Choroid plexus epithelial cell (primary cell): ENCODE results near the gene GOLGA7B.

Experiments
- DNase-seq: peaks from one replicate; pipeline ENCODE4 v3.0.0-alpha.2; 2010; ENCODE audit warnings: low read depth
- H3K4me3 ChIP-seq: 2 replicates; pipeline ENCODE4 v1.5.1; 2011; ENCODE audit warnings: low read depth, mild to moderate bottlenecking, control low read depth, low read length, moderate library complexity
- TF ChIP-seq, protein P1 (sequence below): conservative IDR thresholded peaks from 2 replicates; pipeline ENCODE4 v1.5.1; 2011; ENCODE audit warnings: low read depth, mild to moderate bottlenecking, control low read depth, inconsistent platforms, low read length, moderate library complexity

Gene GOLGA7B

GRCh38 chr10:97892939-97893338 lies 43.3 kb downstream of the GOLGA7B start:
- DNase-seq = no peak
- TF ChIP-seq, protein P1, sequence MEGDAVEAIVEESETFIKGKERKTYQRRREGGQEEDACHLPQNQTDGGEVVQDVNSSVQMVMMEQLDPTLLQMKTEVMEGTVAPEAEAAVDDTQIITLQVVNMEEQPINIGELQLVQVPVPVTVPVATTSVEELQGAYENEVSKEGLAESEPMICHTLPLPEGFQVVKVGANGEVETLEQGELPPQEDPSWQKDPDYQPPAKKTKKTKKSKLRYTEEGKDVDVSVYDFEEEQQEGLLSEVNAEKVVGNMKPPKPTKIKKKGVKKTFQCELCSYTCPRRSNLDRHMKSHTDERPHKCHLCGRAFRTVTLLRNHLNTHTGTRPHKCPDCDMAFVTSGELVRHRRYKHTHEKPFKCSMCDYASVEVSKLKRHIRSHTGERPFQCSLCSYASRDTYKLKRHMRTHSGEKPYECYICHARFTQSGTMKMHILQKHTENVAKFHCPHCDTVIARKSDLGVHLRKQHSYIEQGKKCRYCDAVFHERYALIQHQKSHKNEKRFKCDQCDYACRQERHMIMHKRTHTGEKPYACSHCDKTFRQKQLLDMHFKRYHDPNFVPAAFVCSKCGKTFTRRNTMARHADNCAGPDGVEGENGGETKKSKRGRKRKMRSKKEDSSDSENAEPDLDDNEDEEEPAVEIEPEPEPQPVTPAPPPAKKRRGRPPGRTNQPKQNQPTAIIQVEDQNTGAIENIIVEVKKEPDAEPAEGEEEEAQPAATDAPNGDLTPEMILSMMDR = no peak
- H3K4me3 ChIP-seq = no peak overlapping the region

DNA sequence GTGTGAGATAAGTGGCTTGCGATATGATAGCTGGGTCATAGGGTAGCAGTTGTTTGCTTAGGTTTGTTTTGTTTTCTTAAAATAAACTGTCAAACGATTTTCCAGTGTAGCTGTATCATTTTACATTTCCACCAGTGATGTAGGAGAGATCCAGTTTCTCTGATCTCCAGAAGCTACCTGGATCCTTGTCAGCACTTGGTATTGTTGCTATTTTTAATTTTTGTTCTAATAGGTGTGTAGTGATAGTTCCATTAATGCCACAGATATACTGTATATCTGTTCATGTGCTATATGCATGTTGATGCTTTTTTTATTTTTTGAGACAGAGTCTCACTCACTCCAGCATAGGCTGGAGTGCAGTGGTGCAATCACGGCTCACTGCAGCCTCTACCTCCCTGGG lies 44.4 kb downstream of the GOLGA7B start:
- H3K4me3 ChIP-seq = no peak overlapping the region
- TF ChIP-seq, protein P1 = no peak

GRCh38 chr10:97895084-97895483 lies 45.4 kb downstream of the GOLGA7B start:
- no peak for DNase-seq
- no peak overlapping the region for H3K4me3 ChIP-seq
- TF ChIP-seq, protein P1 = no peak

More for the DNA sequence above, 44.4 kb downstream of the GOLGA7B start:
- DNase-seq = no peak

- H3K4me3 ChIP-seq = no peak overlapping the region
- DNase-seq = no peak
- TF ChIP-seq, protein P1 = no peak
Observed at GRCh38 chr10:97895915-97896314, 46.3 kb downstream of the GOLGA7B start.

GRCh38 chr10:97896756-97897358 lies 47.2 kb downstream of the GOLGA7B start:
- H3K4me3 ChIP-seq = no peak overlapping the region
- no peak for DNase-seq
- TF ChIP-seq, protein P1 = no peak

DNA sequence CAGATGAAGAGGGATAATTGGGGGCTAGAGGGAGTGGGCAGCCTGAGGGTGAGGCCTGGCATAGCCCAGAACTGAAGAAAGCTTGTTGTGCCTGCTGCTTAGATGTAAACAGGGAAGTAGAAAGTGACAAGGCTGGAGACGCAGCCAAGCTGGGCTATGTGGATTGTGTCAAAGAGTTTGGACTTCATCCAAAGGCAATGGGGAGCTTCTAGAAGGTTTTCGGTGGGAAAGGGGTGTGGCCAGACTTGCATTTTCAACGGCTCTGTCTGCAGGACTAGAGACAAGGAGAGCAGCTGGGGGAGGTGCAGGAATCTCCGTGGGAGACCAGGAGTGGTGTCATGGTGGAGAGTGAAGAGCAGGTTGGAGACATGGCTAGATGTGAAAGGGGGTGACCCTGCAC lies 48.8 kb downstream of the GOLGA7B start:
- TF ChIP-seq, protein P1 = no peak
- peak; percentile 8 for DNase-seq
- no peak overlapping the region for H3K4me3 ChIP-seq

DNA sequence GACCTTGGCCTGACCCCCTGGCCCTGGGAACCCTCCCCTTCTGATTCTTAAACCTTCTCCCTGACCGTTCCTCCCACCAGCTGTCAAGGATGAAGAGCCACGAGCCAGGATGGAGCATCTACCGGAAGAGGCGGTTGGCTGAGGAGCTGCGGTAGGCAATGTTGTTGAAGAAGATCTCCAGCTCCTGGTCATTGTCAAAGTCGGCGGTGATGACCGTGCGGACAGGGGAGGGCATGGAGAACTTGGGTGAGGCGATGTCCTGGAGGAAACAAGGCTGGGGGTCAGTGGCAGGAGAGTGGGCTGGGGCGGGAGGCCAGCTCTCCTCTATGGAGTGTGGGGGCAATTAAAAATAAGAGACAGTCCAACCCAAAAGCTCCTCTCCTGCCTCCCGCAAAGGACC lies 51.7 kb downstream of the GOLGA7B start:
- DNase-seq = no peak
- TF ChIP-seq, protein P1 = no peak
- H3K4me3 ChIP-seq = no peak overlapping the region
